GM10266 (cell line): ENCODE results near the gene GPS1.

Experiments used
- DNase-seq: peaks from one replicate; pipeline ENCODE4 v3.0.0; 2012; ENCODE audit errors: extremely low spot score
- CTCF ChIP-seq: IDR thresholded peaks from 2 replicates; pipeline ENCODE4 v1.5.1; 2012; ENCODE audit warnings: mild to moderate bottlenecking, low read depth; ENCODE audit not compliant: control insufficient read depth, insufficient read depth; ENCODE audit errors: missing control alignments

GPS1 gene

DNA sequence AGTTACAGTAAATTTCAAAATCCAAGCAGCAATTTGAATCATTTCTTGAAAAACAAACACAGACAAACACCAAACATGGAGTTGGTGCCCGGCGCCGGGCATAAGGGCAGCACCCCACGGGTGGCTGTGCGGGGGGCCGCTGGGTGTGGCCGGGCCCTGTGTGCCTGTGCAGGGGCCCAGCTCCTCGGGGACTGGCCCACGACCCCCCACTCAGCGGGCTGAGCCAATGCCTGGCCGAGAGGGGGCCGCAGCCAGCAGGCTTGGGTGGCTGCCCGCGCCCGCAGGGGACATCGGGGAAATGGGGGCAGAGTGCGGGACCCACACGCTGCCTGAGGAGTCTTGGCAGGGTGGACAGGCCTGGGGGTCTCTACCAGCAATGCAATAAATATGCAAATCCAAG is 26.7 kb downstream of the GPS1 start:
- no peak for TF ChIP-seq CTCF
- no peak for DNase-seq

DNA sequence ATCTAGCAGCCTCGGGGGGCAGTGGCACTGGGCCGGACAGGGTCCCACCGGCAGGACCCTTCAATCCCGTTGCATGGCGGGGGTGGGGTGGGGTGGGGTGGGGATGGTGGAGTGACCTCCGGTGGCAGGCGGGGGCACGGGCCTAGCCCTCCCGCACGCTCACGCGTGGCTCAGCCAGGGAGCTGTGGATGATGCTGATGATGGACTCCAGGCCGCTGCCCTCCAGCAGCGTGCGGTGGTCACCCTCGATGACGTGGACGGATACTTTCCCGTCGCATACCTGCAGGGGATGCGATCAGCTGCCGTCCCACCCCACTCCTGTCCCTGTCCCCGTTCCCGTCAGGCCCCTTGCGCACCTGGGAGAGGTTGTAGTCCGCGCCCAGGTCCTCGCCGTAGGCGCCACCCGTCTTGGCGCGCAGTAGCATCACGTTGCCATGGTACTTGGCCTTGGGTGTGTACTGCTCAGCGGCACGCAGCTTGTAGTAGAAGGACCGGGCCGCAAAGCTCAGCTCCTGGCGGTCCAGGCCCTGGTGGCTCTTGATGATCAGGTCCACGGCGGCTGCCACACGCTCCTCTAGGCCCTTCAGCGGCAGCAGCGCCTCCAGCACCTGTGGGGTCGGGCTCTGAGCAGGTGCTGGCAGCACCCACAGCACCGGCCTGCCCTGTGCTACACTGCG is 27.4 kb downstream of the GPS1 start:
- TF ChIP-seq CTCF, result no peak
- no peak for DNase-seq

DNA sequence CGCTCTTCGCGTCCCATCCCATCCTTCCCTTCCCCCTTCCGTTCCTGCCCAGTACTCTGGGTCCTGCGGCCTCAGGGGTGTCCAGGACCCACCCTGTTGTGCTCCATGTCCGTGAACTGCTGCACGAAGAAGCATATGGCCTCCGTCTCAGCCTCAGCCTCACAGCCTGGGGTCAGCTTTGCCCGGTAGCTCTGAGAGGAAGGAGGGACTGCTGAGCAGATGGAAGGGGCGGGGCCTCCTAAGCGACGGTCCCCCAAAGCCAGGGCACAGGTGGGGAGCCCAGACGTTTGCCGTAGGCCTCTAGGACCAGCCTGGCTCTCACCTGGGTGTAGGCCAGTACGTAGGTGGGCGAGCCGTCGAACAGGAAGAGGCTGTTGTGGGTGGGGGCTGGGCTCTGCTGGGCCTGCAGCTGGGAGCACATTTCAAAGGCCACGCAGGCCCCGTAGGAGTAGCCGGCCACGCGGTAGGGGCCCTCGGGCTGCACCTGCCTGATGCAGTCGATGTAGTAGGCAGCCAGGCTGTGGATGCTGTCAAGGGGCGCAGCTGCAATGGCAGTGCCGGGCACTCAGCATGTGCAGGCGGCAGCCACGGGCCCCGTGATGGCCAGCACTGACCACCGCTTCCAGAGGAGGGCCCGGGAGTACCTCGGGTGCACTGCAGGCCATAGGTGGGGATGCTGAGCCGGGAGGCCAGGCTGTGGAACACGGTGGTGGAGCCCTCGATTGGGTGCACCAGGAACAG is 28.5 kb downstream of the GPS1 start:
- DNase-seq, result no peak

DNA sequence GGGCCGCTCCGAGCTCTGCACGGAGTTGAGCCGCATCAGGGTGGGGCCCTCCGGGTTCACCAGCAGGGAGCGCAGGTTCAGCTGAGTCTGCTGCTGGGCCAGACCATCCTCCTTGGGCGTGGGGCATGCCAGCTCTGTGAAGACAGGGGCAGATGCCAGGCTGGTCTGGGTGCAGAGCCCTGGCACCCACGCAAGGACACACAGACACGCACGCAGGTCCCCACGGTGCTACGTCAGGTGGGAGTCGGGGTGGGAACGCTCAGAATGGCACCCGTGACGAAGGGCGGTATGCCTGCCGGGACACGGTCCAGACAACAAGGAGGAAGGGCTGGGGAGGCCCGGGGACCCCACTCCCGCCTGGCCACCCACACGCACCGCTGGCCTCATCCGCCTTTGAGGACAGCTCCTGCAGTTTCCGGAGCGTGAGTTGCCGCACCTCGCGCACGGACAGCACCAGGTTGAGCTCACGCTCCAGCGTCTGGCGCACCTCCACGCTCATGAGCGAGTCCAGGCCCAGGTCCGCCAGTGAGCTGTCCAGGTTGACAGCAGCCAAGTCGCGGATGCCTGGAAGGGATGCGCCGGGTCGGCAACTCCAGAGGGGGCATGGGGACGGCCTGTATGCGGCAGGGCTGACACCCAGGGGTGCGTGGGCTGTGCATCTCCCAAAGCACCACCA is 29.2 kb downstream of the GPS1 start:
- no peak for TF ChIP-seq CTCF
- no peak for DNase-seq

More for the DNA sequence above, 28.5 kb downstream of the GPS1 start:
- TF ChIP-seq CTCF, result no peak

GRCh38 chr17:82081546-82081945 is 29.8 kb downstream of the GPS1 start:
- no peak for DNase-seq
- TF ChIP-seq CTCF, result no peak

- no peak for TF ChIP-seq CTCF
- no peak for DNase-seq
These were observed 30.3 kb downstream of the GPS1 start for GRCh38 chr17:82081966-82082365.

GRCh38 chr17:82082456-82082855 is 30.8 kb downstream of the GPS1 start:
- DNase-seq, result no peak
- TF ChIP-seq CTCF, result no peak
